Activated CD4-positive, alpha-beta T cell treated with anti-CD3 and anti-CD28 coated beads, Interleukin-2, amount 10 ng/mL, durations not matched to agents 24 days and 14 days (primary cell): ENCODE results near the gene HEATR1. TPM values are rescaled to one million over a fixed set of nuclear protein-coding genes. Genes with fewer than 3 reads are reported as not detected.

Experiments used
- DNase-seq: peaks from one replicate; pipeline ENCODE4 v3.0.0; 2022
- H3K27ac Mint-ChIP-seq: one replicate; pipeline ENCODE4 v1.8.0; 2022; ENCODE audit warnings: mild to moderate bottlenecking, mixed read lengths
- H3K27me3 Mint-ChIP-seq: one replicate; pipeline ENCODE4 v1.8.0; 2022; ENCODE audit warnings: mixed read lengths
- H3K36me3 Mint-ChIP-seq: one replicate; pipeline ENCODE4 v1.8.0; 2022; ENCODE audit warnings: low read depth, mild to moderate bottlenecking, mixed read lengths
- H3K4me1 Mint-ChIP-seq: one replicate; pipeline ENCODE4 v1.8.0; 2021; ENCODE audit warnings: mixed read lengths
- H3K4me3 Mint-ChIP-seq: one replicate; pipeline ENCODE4 v1.8.0; 2022; ENCODE audit warnings: mild to moderate bottlenecking, moderate library complexity, mixed read lengths
- H3K9me3 Mint-ChIP-seq: one replicate; pipeline ENCODE4 v1.8.0; 2021; ENCODE audit warnings: mixed read lengths
- intact Hi-C: fragments of 100-400 bp; cut with micrococcal nuclease; formaldehyde crosslinking; loops from one replicate; pipeline ENCODE4 v1.15.1; 2023
- total RNA-seq: library from RNA; stranded (reverse); gene quantifications from 2 replicates; pipeline ENCODE4 v1.2.3, GENCODE V29; 2022

Gene HEATR1
- total RNA-seq, 1 donor from 2014 or later, result 91.8 TPM

GRCh38 chr1:236575523-236575922, 28.8 kb downstream of the HEATR1 start:
- Mint-ChIP-seq H3K27ac (no peak overlapping the region), H3K4me3 (no peak overlapping the region), H3K9me3 (no peaks in the 10 kb centered on the region), H3K36me3 (peaks cover 51% of the 10 kb centered on the region), H3K27me3 (no peaks in the 10 kb centered on the region), H3K4me1 (no peaks in the 10 kb centered on the region)
- intact Hi-C loops, result no loop called here
- no peak for DNase-seq

DNA sequence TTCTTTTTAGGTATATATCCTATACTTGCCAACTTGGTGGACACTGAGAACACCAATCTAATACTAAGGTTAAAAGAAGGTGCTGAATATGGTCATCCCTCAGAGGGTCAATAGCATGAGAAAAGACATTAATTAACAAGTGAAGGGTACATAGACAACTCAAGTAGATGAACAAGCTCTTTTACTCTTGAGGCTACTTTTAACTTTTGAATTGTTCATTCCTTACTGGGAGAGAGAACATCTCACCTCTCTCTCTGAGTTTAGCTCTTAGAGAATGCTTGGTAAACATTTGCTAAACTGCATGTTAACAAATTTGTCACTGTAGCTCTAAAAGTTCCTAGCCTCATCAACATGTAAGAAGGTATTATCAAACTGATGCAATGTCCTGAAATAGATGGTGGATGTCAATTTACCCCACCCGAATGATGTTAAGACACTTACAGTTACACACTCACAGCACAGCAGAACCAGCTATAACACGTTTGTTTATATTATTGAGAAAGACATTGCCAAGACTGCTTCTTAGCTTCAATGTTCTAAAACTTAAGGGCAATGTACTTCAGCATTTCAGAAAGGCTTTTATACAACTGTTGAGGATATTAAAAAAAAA, 35.9 kb downstream of the HEATR1 start:
- no peak for DNase-seq
- H3K27me3 Mint-ChIP-seq, result no peaks in the 10 kb centered on the region
- no peak overlapping the region for H3K4me3 Mint-ChIP-seq
- no peaks in the 10 kb centered on the region for H3K9me3 Mint-ChIP-seq
- intact Hi-C loops, result no loop called here
- H3K27ac Mint-ChIP-seq, result no peak overlapping the region
- peaks cover 75% of the 10 kb centered on the region for H3K36me3 Mint-ChIP-seq
- H3K4me1 Mint-ChIP-seq, result peaks cover 2% of the 10 kb centered on the region

GRCh38 chr1:236565530-236565929, 38.8 kb downstream of the HEATR1 start:
- H3K4me1 Mint-ChIP-seq, result peaks cover 2% of the 10 kb centered on the region
- no peak for DNase-seq
- H3K9me3 Mint-ChIP-seq, result no peaks in the 10 kb centered on the region
- H3K4me3 Mint-ChIP-seq, result no peak overlapping the region
- H3K27ac Mint-ChIP-seq, result no peak overlapping the region
- H3K27me3 Mint-ChIP-seq, result no peaks in the 10 kb centered on the region
- H3K36me3 Mint-ChIP-seq, result peaks cover 77% of the 10 kb centered on the region
- intact Hi-C loops, result no loop called here

DNA sequence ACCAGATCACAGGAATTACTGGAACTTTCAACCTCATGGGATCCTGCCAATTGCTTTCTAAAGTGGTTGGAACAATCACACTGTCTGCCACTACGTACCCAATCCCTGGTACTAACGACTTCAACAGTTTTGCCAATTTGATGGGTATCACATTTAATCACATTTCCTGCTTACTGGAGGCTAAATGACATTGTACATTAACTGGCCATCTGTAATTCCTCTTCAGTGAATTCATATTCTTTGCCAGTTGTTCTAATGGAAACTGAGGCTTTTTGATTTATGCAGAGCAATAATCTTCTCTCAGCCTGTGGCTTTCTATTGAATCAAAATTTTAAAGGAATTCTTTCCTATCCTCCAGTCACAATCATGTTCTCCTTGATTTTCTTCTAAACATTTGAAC, 42.3 kb downstream of the HEATR1 start:
- H3K36me3 Mint-ChIP-seq, result peaks cover 71% of the 10 kb centered on the region
- H3K27ac Mint-ChIP-seq, result no peak overlapping the region
- H3K4me3 Mint-ChIP-seq, result no peak overlapping the region
- peaks cover 2% of the 10 kb centered on the region for H3K4me1 Mint-ChIP-seq
- no peaks in the 10 kb centered on the region for H3K9me3 Mint-ChIP-seq
- intact Hi-C loops, result no loop called here
- no peaks in the 10 kb centered on the region for H3K27me3 Mint-ChIP-seq
- no peak for DNase-seq

- H3K4me1 Mint-ChIP-seq, result peaks cover 2% of the 10 kb centered on the region
- no peaks in the 10 kb centered on the region for H3K9me3 Mint-ChIP-seq
- H3K27ac Mint-ChIP-seq, result no peak overlapping the region
- DNase-seq, result no peak
- H3K36me3 Mint-ChIP-seq, result peaks cover 73% of the 10 kb centered on the region
- H3K4me3 Mint-ChIP-seq, result no peak overlapping the region
- no peaks in the 10 kb centered on the region for H3K27me3 Mint-ChIP-seq
- intact Hi-C loops, result no loop called here
Observed at GRCh38 chr1:236560213-236560771, 44.0 kb downstream of the HEATR1 start.

GRCh38 chr1:236558846-236559245, 45.5 kb downstream of the HEATR1 start:
- intact Hi-C loops, result no loop called here
- H3K36me3 Mint-ChIP-seq, result peaks cover 69% of the 10 kb centered on the region
- H3K4me1 Mint-ChIP-seq, result no peaks in the 10 kb centered on the region
- no peak for DNase-seq
- no peak overlapping the region for H3K27ac Mint-ChIP-seq
- no peaks in the 10 kb centered on the region for H3K27me3 Mint-ChIP-seq
- no peaks in the 10 kb centered on the region for H3K9me3 Mint-ChIP-seq
- H3K4me3 Mint-ChIP-seq, result no peak overlapping the region

DNA sequence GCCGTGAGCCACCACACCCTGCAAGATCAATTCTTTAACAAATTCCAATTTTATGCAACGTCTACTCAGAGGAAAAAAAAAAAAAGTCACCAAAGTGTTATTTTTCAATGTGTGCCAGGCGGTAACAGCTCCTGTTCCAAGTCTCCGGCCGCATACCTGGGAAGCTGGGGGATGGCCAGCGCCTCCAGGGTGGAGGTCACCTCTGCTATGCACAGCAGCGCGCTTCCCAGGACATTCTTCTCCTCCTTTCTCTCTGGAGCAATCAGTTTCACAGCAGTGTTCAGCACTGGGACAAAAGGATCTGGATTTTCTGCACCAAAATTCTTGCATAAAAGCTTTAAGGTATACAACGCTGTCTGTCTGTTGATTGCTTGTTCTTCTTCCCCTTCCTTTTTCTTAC, 46.2 kb downstream of the HEATR1 start:
- no peak for DNase-seq
- Mint-ChIP-seq H3K36me3 (peaks cover 70% of the 10 kb centered on the region), H3K9me3 (no peaks in the 10 kb centered on the region), H3K4me3 (no peak overlapping the region), H3K4me1 (no peaks in the 10 kb centered on the region), H3K27ac (no peak overlapping the region), H3K27me3 (no peaks in the 10 kb centered on the region)
- intact Hi-C loops, result no loop called here

DNA sequence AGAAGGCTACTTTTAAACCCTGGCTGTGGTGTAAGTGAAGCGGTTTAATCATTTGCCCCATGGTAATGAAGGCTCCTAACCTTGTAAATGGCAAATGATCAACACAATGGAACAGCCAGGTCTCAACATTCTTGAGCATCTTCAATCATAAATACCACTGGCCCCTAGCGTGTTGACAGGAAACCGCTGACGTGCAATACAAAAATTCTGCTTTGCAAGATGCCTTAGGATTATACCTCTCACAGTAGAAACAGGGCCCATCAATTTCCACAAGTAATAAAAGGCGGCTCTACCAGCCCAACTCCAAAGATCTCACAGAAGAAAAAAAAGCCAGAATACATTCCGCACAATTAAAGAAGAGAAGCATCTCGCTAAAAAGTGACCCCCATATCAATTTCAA, 47.7 kb downstream of the HEATR1 start:
- H3K9me3 Mint-ChIP-seq, result no peaks in the 10 kb centered on the region
- H3K27me3 Mint-ChIP-seq, result no peaks in the 10 kb centered on the region
- no peak overlapping the region for H3K27ac Mint-ChIP-seq
- no peaks in the 10 kb centered on the region for H3K4me1 Mint-ChIP-seq
- intact Hi-C loops, result no loop called here
- H3K4me3 Mint-ChIP-seq, result no peak overlapping the region
- peaks cover 70% of the 10 kb centered on the region for H3K36me3 Mint-ChIP-seq
- no peak for DNase-seq

DNA sequence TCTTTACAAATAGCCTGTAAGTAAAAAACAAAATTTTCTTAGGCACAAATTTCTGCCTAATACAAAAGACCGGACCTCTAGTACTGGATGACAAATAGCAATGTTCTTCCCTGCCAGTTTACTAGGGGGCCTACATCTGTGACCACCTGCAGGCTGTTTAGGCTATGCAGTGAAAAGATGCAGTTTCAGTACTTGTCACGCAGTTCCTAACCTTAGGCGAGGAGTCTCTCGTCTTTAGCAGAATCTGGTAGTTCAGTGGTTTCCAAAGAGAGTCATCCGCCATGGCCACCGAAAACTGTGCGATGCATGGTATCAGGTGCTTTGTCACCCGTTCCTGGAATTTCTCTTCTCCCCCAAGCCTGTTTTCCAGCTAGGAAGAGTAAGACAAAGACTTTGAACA, 50.9 kb downstream of the HEATR1 start:
- Mint-ChIP-seq H3K27me3 (no peaks in the 10 kb centered on the region), H3K36me3 (peaks cover 78% of the 10 kb centered on the region), H3K4me3 (no peak overlapping the region), H3K9me3 (no peaks in the 10 kb centered on the region), H3K27ac (no peak overlapping the region), H3K4me1 (peaks cover 4% of the 10 kb centered on the region)
- no peak for DNase-seq
- intact Hi-C loops, result loop anchor here (5.0 kb wide), 1 partner anchor 34 kb away; no protein-coding TSS in a partner anchor

- H3K27ac Mint-ChIP-seq, result no peak overlapping the region
- H3K9me3 Mint-ChIP-seq, result no peaks in the 10 kb centered on the region
- H3K4me3 Mint-ChIP-seq, result no peak overlapping the region
- no peak for DNase-seq
- intact Hi-C loops, result loop anchor here (5.0 kb wide), 1 partner anchor 34 kb away; no protein-coding TSS in a partner anchor
- peaks cover 78% of the 10 kb centered on the region for H3K36me3 Mint-ChIP-seq
- H3K27me3 Mint-ChIP-seq, result no peaks in the 10 kb centered on the region
- H3K4me1 Mint-ChIP-seq, result peaks cover 4% of the 10 kb centered on the region
Observed at GRCh38 chr1:236552901-236553300, 51.4 kb downstream of the HEATR1 start.

DNA sequence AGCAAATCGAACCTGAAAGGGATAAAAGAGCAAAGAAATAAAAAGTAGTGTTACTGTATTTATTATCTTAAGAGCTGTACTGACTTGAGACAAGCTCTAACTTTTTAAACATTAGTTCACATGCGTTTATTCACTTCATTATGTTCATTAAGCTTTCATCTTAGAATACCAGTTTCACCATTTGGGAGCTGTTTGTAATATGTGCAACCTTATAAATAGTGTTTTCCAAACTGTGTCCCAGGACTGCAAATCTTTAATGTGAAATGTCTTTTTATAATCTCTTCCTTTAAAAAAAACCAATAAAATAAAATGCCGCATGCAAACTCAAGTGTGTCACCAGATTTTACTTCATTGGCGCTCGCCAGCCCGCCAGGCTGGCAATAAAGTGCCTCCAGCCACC, 52.2 kb downstream of the HEATR1 start:
- intact Hi-C loops, result loop anchor here (5.0 kb wide), 1 partner anchor 35 kb away; no protein-coding TSS in a partner anchor
- H3K27ac Mint-ChIP-seq, result no peak overlapping the region
- H3K4me3 Mint-ChIP-seq, result no peak overlapping the region
- no peaks in the 10 kb centered on the region for H3K27me3 Mint-ChIP-seq
- H3K36me3 Mint-ChIP-seq, result peaks cover 81% of the 10 kb centered on the region
- DNase-seq, result no peak
- peaks cover 4% of the 10 kb centered on the region for H3K4me1 Mint-ChIP-seq
- H3K9me3 Mint-ChIP-seq, result no peaks in the 10 kb centered on the region

DNA sequence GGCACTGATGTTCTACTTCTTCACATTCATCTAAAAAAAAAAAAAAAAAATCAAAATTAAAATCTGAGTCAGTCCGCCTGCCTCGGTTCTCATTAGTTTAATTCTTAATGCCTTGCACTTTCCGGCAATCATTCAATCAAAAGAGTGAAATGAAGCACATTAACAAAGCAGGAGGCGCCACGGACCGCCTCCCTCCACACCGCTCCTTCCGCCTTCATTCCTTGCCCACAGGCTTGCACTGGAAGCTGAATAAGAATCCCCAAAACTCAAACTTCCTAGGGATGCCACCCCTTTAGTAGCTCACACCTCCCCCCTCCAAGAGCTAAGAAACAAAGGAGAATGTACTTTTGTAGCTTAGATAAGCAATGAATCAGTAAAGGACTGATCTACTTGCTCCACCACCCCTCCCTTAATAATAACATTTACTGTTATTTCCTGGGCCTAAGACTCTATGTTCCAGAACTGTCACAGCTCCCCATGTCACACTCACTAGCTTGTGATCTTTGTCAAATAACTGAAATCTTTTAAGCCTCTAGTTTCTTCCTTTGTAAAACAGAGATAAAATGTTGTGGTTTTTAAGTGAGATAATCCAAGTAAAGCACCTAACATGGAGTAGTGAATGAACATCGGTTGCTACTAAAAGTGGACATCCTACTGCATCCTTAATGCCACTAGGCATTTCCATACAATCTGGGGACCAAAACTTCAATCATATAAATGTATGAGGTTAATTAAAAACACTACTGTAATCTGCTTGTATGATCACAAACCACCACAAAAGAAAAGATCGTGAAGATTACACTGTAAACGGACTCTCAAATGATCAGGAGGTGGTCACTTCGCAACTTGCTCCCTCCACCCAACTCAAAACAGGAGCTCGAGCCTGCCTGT, 53.1 kb downstream of the HEATR1 start:
- peaks cover 81% of the 10 kb centered on the region for H3K36me3 Mint-ChIP-seq
- peaks cover 7% of the 10 kb centered on the region for H3K4me1 Mint-ChIP-seq
- no peaks in the 10 kb centered on the region for H3K9me3 Mint-ChIP-seq
- intact Hi-C loops, result loop anchor here (5.0 kb wide), 1 partner anchor 36 kb away; no protein-coding TSS in a partner anchor
- H3K27ac Mint-ChIP-seq, result no peak overlapping the region
- no peak for DNase-seq
- H3K27me3 Mint-ChIP-seq, result no peaks in the 10 kb centered on the region
- H3K4me3 Mint-ChIP-seq, result no peak overlapping the region

GRCh38 chr1:236548452-236548851, 55.9 kb downstream of the HEATR1 start:
- DNase-seq, result no peak
- no peaks in the 10 kb centered on the region for H3K9me3 Mint-ChIP-seq
- no peaks in the 10 kb centered on the region for H3K27me3 Mint-ChIP-seq
- H3K36me3 Mint-ChIP-seq, result peaks cover 83% of the 10 kb centered on the region
- H3K27ac Mint-ChIP-seq, result no peak overlapping the region
- H3K4me1 Mint-ChIP-seq, result peaks cover 23% of the 10 kb centered on the region
- intact Hi-C loops, result no loop called here
- H3K4me3 Mint-ChIP-seq, result no peak overlapping the region

DNA sequence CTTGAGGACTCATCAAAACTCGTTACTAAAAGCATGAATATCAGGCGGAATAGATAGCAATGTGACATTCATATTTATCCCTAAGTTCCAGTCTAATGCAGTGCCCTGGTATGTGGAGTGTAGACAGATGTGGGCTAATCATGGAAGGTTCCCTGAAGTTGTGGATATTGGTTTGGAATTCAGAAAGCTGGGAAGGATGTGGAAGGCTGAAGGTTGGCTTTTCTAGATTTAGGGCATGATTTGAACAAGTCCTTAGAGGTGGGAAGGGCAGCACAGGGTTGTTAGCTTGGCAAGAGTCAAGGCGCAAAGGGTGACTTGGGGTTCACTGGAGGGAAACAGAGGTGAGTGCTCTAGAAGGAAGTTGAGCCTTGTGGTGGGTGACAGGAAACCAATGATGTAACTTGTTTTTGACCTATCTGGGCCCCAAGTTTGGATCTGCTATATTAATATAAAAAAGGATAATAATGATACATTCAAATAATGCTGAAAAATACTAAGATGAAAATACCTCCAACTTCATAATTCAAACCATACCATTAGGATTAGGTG, 58.6 kb downstream of the HEATR1 start:
- Mint-ChIP-seq H3K36me3 (peaks cover 82% of the 10 kb centered on the region), H3K4me3 (peak overlapping the region; percentile 31), H3K27me3 (no peaks in the 10 kb centered on the region), H3K9me3 (no peaks in the 10 kb centered on the region), H3K27ac (peak overlapping the region; percentile 88), H3K4me1 (peaks cover 22% of the 10 kb centered on the region)
- no peak for DNase-seq
- intact Hi-C loops, result no loop called here
